SK-N-MC (cell line): Measurements from ENCODE around the gene CD74.

Experiments
- DNase-seq: peaks from one replicate; pipeline ENCODE4 v3.0.0-alpha.2; 2011; ENCODE audit warnings: low read depth, low spot score
- H3K27ac ChIP-seq: fragments of 200-600 bp; sonication (generic); 2 replicates; pipeline ENCODE4 v1.5.1; 2016; ENCODE audit warnings: mixed run types
- H3K36me3 ChIP-seq: fragments of 200-600 bp; sonication (generic); 2 replicates; pipeline ENCODE4 v1.6.1; 2017; ENCODE audit warnings: antibody characterized with exemption, low read length, mixed read lengths; ENCODE audit not compliant: insufficient read depth
- H3K4me3 ChIP-seq: fragments of 200-600 bp; sonication (generic); 2 replicates; pipeline ENCODE4 v1.5.1; 2016
- H3K9ac ChIP-seq: fragments of 200-600 bp; sonication (generic); 2 replicates; pipeline ENCODE4 v1.8.0; 2017; ENCODE audit warnings: mixed run types, mixed read lengths; ENCODE audit not compliant: insufficient read length
- H3K9me3 ChIP-seq: fragments of 200-600 bp; sonication (generic); 2 replicates; pipeline ENCODE4 v1.6.1; 2017; ENCODE audit warnings: low read depth, mild to moderate bottlenecking, antibody characterized with exemption, low read length, moderate library complexity, mixed read lengths
- EZH2 ChIP-seq: fragments of 200-600 bp; sonication (generic); IDR thresholded peaks from one replicate; pipeline ENCODE4 v1.6.1; 2017; ENCODE audit warnings: antibody characterized with exemption
- FOXP2 ChIP-seq: optimal IDR thresholded peaks from 2 replicates; pipeline ENCODE3; 2011; ENCODE audit warnings: mild to moderate bottlenecking, moderate library complexity; ENCODE audit not compliant: insufficient read depth; ENCODE audit errors: extremely low read length, control extremely low read depth
- POLR2AphosphoS5 ChIP-seq: IDR thresholded peaks from 2 replicates; pipeline ENCODE4 v1.6.1; 2012; ENCODE audit warnings: mild to moderate bottlenecking, low read depth, low read length, borderline replicate concordance

Gene CD74

DNA sequence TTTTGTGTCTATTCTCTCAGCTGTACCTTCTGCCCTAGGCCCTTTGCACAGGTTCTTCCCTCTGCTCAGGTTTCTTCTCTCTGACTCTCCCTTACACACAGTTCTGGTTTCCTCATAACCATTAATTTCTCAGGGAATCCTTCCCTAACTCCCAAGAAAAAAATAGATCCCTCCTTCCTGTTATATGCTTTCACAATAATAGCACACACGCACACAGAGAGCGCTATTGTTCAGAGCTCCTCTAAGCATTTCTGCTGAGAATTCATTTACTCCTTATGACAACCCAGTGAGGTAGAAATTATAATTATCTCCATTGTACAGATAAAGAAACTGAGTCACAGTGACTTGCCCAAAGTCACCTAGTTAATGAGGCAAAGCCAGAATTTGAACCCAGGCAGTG is 56.9 kb downstream of the CD74 start:
- no peaks in the 10 kb centered on the region for H3K9me3 ChIP-seq
- TF ChIP-seq POLR2AphosphoS5: no peak
- TF ChIP-seq EZH2: no peak
- TF ChIP-seq FOXP2: no peak
- no peak overlapping the region for H3K9ac ChIP-seq
- no peak for DNase-seq
- peaks cover 12% of the 10 kb centered on the region for H3K36me3 ChIP-seq
- no peak overlapping the region for H3K4me3 ChIP-seq
- no peak overlapping the region for H3K27ac ChIP-seq

DNA sequence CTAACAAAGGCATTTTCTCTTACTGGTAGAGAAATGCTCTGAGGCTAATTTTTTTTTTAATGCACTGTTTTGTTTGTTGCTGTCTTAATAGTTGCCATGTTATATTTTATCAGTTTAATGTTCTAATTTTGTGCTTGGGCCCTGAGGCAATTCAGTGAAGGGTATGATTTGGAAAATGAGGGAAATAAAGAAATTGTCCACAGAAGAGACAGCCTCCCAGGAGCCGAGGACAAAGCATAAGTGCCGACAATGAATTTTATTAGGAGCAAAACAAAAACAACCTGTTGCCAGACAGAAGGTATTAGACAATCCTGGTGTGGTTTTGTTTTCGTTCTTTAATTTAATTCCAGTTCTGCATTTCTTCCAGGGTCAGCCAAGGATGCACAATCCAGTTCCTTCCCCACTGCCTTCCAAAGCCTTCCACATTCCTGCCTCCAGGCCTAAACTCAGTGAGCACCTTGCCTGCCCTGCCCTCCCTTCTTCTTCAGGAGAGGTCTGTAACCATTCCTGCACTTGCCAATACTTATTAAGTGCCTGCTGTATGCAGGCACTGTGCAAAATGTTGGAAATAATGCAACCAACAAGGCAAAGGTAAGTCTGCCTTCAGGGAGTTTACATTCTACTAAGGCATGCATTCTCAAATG is 59.6 kb downstream of the CD74 start:
- H3K9me3 ChIP-seq: no peaks in the 10 kb centered on the region
- no peak overlapping the region for H3K9ac ChIP-seq
- no peak overlapping the region for H3K27ac ChIP-seq
- TF ChIP-seq FOXP2 (no peak), EZH2 (no peak), POLR2AphosphoS5 (no peak)
- no peak for DNase-seq
- H3K36me3 ChIP-seq: no peaks in the 10 kb centered on the region
- no peak overlapping the region for H3K4me3 ChIP-seq

DNA sequence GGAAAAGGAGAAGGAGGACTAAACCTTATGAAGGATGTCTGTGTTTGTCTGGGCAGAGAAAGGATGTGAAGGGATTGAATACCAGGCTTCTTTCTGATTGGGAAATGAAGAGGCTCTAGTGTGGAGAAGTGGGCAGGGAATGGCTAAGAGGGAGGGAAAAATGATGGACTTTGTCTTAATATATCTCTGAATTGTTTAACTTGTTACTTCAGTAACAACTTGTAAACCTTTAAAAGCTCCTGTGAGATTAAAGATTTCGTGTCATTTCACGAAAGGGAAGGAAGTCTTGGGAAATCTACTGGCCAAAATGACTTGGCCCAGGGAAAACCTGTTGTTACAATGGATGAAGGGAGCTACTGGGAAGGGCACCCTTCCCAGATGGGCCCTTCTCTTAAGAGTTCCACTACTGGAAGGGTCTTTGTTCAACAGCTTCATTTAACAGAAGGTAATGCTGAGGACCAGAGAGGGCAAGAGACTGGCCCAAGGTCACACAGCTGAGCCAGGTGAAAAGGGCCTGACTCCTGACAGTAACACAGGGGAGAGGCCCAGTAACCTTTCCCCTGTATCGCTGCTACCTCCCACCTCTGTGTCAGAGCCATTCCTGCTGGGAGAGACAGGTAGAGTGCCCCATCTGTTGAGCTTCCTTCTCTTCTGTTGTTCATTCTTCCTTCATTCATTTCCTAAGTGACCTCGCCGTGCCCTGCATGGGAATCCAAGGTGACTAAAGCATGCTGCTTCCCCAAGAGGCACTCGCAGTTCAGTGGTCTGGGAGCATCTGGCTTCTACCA is 60.3 kb downstream of the CD74 start:
- Histone ChIP-seq H3K9ac (no peak overlapping the region), H3K4me3 (no peak overlapping the region), H3K27ac (no peak overlapping the region), H3K9me3 (no peaks in the 10 kb centered on the region), H3K36me3 (no peaks in the 10 kb centered on the region)
- TF ChIP-seq EZH2 (no peak), POLR2AphosphoS5 (no peak), FOXP2 (no peak)
- DNase-seq: no peak
